IMR-90 (cell line): ENCODE results near the gene ASF1B.

Experiments used
- CEBPB ChIP-seq: IDR thresholded peaks from 2 replicates; pipeline ENCODE4 v1.6.1; 2012; ENCODE audit warnings: low read depth, low read length, improper control_type of control experiment
- CHD1 ChIP-seq: IDR thresholded peaks from 2 replicates; pipeline ENCODE4 v1.6.1; 2012; ENCODE audit warnings: low read depth, low read length, improper control_type of control experiment
- FOS ChIP-seq: fragments of 150-350 bp; IDR thresholded peaks from 2 replicates; pipeline ENCODE4 v1.6.1; 2016; ENCODE audit warnings: low read depth, low read length
- MAFK ChIP-seq: IDR thresholded peaks from 2 replicates; pipeline ENCODE4 v1.6.1; 2012; ENCODE audit warnings: low read depth, low read length, improper control_type of control experiment
- MAZ ChIP-seq: IDR thresholded peaks from 2 replicates; pipeline ENCODE4 v1.6.1; 2012; ENCODE audit warnings: low read depth, mild to moderate bottlenecking, low read length, improper control_type of control experiment, moderate library complexity, borderline replicate concordance
- MXI1 ChIP-seq: IDR thresholded peaks from 2 replicates; pipeline ENCODE4 v1.6.1; 2012; ENCODE audit warnings: low read depth, mild to moderate bottlenecking, low read length, moderate library complexity, borderline replicate concordance
- POLR2A ChIP-seq: IDR thresholded peaks from 2 replicates; pipeline ENCODE4 v1.6.1; 2012; ENCODE audit warnings: mild to moderate bottlenecking, low read depth, low read length
- RAD21 ChIP-seq: IDR thresholded peaks from 2 replicates; pipeline ENCODE4 v1.6.1; 2012; ENCODE audit warnings: low read length, improper control_type of control experiment
- RCOR1 ChIP-seq: IDR thresholded peaks from 2 replicates; pipeline ENCODE4 v1.6.1; 2012; ENCODE audit warnings: mild to moderate bottlenecking, low read length, improper control_type of control experiment; ENCODE audit not compliant: insufficient replicate concordance
- RFX5 ChIP-seq: IDR thresholded peaks from 2 replicates; pipeline ENCODE4 v1.8.0; 2012; ENCODE audit warnings: low read depth, mild to moderate bottlenecking, low read length, moderate library complexity
- SMC3 ChIP-seq: fragments of 150-350 bp; IDR thresholded peaks from 2 replicates; pipeline ENCODE4 v1.6.1; 2016; ENCODE audit warnings: low read depth, mild to moderate bottlenecking, antibody characterized with exemption, low read length, moderate library complexity
- TF ChIP-seq, protein P1 (sequence below): conservative IDR thresholded peaks from 2 replicates; pipeline ENCODE4 v1.5.1; 2012; ENCODE audit warnings: mild to moderate bottlenecking, low read depth, low read length, improper control_type of control experiment
- TF ChIP-seq, protein P2 (sequence below): fragments of 150-350 bp; IDR thresholded peaks from 2 replicates; pipeline ENCODE4 v1.6.1; 2016; ENCODE audit warnings: low read depth, mild to moderate bottlenecking, low read length, moderate library complexity, borderline replicate concordance
- TF ChIP-seq, protein P3 (sequence below): fragments of 150-350 bp; IDR thresholded peaks from 2 replicates; pipeline ENCODE4 v1.6.1; 2017; ENCODE audit warnings: mild to moderate bottlenecking, antibody characterized with exemption, low read length, low read depth

DNA sequence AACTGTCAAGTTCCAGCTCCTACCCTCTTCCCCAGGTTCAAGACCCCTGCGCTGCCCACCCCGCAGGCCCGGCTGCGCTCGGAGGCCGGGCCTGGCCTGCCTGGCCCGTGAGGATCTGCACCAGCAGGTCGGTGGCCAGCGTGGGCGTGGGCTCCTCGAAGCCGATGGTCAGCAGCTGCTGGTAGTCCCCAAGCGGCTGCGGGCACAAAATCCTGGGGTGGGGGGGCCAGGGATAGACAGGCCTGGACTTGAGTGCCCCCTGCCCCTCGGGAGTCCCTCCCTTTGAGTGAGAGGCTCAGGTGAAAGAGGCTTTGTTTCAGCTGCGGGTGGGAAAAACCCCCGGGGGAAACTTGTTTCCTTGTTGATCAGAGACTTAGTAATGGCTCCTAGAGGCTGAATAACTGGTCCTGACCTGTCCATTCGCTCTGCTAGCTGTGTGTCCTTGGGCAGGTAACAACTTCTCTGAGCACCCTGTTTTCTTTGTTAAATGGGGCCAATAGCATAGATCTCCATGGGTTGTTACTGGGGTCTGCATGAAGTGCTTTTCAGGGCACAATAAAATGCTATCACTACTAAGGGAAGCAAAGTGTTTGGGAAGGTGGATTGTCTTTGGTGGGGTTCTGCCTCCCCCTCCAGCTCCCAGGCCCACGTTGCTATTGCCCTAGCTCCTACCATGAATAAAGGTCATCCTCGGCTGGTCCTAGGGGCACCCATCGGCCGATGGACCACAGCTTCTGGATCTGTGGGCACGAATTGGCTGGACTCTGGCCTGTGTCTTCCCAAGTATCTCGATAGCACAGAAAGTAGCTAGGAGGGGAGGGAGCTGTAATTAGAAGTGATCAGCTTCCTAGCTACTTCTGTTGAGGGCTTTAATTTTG is 54.4 kb downstream of the ASF1B start:
- TF ChIP-seq POLR2A (no peak), RCOR1 (no peak), RAD21 (no peak), FOS (no peak), CHD1 (no peak), MAZ (no peak), RFX5 (no peak), SMC3 (no peak), MAFK (no peak), MXI1 (no peak), CEBPB (no peak)
- TF ChIP-seq, protein P1, sequence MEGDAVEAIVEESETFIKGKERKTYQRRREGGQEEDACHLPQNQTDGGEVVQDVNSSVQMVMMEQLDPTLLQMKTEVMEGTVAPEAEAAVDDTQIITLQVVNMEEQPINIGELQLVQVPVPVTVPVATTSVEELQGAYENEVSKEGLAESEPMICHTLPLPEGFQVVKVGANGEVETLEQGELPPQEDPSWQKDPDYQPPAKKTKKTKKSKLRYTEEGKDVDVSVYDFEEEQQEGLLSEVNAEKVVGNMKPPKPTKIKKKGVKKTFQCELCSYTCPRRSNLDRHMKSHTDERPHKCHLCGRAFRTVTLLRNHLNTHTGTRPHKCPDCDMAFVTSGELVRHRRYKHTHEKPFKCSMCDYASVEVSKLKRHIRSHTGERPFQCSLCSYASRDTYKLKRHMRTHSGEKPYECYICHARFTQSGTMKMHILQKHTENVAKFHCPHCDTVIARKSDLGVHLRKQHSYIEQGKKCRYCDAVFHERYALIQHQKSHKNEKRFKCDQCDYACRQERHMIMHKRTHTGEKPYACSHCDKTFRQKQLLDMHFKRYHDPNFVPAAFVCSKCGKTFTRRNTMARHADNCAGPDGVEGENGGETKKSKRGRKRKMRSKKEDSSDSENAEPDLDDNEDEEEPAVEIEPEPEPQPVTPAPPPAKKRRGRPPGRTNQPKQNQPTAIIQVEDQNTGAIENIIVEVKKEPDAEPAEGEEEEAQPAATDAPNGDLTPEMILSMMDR, result no peak
- TF ChIP-seq, protein P2, sequence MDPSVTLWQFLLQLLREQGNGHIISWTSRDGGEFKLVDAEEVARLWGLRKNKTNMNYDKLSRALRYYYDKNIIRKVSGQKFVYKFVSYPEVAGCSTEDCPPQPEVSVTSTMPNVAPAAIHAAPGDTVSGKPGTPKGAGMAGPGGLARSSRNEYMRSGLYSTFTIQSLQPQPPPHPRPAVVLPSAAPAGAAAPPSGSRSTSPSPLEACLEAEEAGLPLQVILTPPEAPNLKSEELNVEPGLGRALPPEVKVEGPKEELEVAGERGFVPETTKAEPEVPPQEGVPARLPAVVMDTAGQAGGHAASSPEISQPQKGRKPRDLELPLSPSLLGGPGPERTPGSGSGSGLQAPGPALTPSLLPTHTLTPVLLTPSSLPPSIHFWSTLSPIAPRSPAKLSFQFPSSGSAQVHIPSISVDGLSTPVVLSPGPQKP, result no peak
- TF ChIP-seq, protein P3, sequence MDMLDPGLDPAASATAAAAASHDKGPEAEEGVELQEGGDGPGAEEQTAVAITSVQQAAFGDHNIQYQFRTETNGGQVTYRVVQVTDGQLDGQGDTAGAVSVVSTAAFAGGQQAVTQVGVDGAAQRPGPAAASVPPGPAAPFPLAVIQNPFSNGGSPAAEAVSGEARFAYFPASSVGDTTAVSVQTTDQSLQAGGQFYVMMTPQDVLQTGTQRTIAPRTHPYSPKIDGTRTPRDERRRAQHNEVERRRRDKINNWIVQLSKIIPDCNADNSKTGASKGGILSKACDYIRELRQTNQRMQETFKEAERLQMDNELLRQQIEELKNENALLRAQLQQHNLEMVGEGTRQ, result no peak
